ENCODE measurements around the gene AGPAT1.
"Not testable (repeated sequence)": the region's sequence is repeated elsewhere in the genome, so short reads cannot be mapped to it uniquely, and the experiment has no call there.

DNA sequence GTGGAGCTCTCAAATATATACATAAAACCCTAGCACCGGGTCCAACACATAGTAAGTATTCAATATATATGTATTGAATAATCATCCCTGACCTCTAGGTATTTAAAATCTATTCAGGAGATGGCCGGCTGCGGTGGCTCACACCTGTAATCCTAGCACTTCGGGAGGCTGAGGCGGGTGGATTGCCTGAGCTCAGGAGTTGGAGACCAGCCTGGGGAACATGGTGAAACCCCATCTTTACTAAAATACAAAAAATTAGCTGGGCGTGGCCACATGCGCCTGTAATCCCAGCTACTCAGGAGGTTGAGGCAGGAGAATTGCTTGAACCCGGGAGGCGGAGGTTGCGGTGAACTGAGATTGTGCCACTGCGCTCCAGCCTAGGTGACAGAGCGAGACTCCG, 17.2 kb upstream of the AGPAT1 start:
- TF ChIP-seq, protein P1, sequence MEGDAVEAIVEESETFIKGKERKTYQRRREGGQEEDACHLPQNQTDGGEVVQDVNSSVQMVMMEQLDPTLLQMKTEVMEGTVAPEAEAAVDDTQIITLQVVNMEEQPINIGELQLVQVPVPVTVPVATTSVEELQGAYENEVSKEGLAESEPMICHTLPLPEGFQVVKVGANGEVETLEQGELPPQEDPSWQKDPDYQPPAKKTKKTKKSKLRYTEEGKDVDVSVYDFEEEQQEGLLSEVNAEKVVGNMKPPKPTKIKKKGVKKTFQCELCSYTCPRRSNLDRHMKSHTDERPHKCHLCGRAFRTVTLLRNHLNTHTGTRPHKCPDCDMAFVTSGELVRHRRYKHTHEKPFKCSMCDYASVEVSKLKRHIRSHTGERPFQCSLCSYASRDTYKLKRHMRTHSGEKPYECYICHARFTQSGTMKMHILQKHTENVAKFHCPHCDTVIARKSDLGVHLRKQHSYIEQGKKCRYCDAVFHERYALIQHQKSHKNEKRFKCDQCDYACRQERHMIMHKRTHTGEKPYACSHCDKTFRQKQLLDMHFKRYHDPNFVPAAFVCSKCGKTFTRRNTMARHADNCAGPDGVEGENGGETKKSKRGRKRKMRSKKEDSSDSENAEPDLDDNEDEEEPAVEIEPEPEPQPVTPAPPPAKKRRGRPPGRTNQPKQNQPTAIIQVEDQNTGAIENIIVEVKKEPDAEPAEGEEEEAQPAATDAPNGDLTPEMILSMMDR (IDR thresholded peaks at IDR 0.05): not testable (repeated sequence)
- TF ChIP-seq EP300, POLR2A (IDR thresholded peaks at IDR 0.05): not testable (repeated sequence)

Data from upper lobe of left lung (tissue), 4 donors.